SU-DHL-6 (cell line): Measurements from ENCODE around the gene LACRT.

Experiments
- H2AFZ ChIP-seq: fragments of 200-600 bp; sonication (generic); 2 replicates; pipeline ENCODE4 v1.6.1; 2014; ENCODE audit warnings: low read depth, mild to moderate bottlenecking, moderate library complexity, mixed read lengths, antibody characterized with exemption, low read length; ENCODE audit not compliant: severe bottlenecking
- H3F3A ChIP-seq: fragments of 200-600 bp; shearing (Covaris generic); 2 replicates; pipeline ENCODE4 v1.6.0; 2016; ENCODE audit warnings: antibody characterized with exemption, mild to moderate bottlenecking; ENCODE audit not compliant: insufficient read depth
- H3K27ac ChIP-seq: fragments of 200-600 bp; sonication (generic); 2 replicates; pipeline ENCODE4 v1.5.1; 2016; ENCODE audit warnings: low read depth, mild to moderate bottlenecking, low read length, moderate library complexity, mixed read lengths
- H3K27me3 ChIP-seq: fragments of 200-600 bp; sonication (generic), shearing (Covaris generic); 2 replicates; pipeline ENCODE4 v1.6.0; 2014; ENCODE audit warnings: mild to moderate bottlenecking, low read length
- H3K36me3 ChIP-seq: fragments of 200-600 bp; sonication (generic); 2 replicates; pipeline ENCODE4 v1.6.1; 2014; ENCODE audit warnings: mild to moderate bottlenecking, low read length, mixed read lengths
- H3K4me2 ChIP-seq: fragments of 300-600, 200-600 bp; shearing (Covaris generic), sonication (generic); 2 replicates; pipeline ENCODE4 v1.6.0; 2014; ENCODE audit warnings: low read length, low read depth, mild to moderate bottlenecking; ENCODE audit not compliant: poor library complexity, severe bottlenecking
- H3K4me3 ChIP-seq: fragments of 200-600 bp; sonication (generic); 2 replicates; pipeline ENCODE4 v1.5.1; 2014; ENCODE audit warnings: antibody characterized with exemption, low read length, mild to moderate bottlenecking, mixed read lengths; ENCODE audit not compliant: insufficient read depth, poor library complexity, severe bottlenecking
- H3K79me2 ChIP-seq: fragments of 200-600 bp; sonication (generic); 2 replicates; pipeline ENCODE4 v1.6.1; 2014; ENCODE audit warnings: mild to moderate bottlenecking, low read length, moderate library complexity; ENCODE audit not compliant: insufficient read depth
- H3K9ac ChIP-seq: fragments of 200-600 bp; sonication (generic); 2 replicates; pipeline ENCODE4 v1.7.0; 2014; ENCODE audit warnings: mild to moderate bottlenecking, low read length
- H3K9me2 ChIP-seq: fragments of 200-600 bp; sonication (generic); replicated peaks from 2 replicates; pipeline ENCODE4 v1.6.1; 2014; ENCODE audit warnings: low read length; ENCODE audit not compliant: insufficient read depth
- H3K9me3 ChIP-seq: fragments of 200-600 bp; sonication (generic); 2 replicates; pipeline ENCODE4 v1.6.1; 2014; ENCODE audit warnings: low read length, mixed read lengths; ENCODE audit not compliant: insufficient read depth
- H4K20me1 ChIP-seq: fragments of 200-600 bp; sonication (generic); 2 replicates; pipeline ENCODE4 v1.6.1; 2014; ENCODE audit warnings: low read depth, mild to moderate bottlenecking, antibody characterized with exemption, low read length, moderate library complexity, mixed read lengths
- CTCF ChIP-seq: fragments of 200-600 bp; sonication (generic); IDR thresholded peaks from one replicate; pipeline ENCODE4 v1.5.1; 2017; ENCODE audit warnings: antibody characterized with exemption, mild to moderate bottlenecking, low read length, moderate library complexity; ENCODE audit not compliant: insufficient read depth, poor library complexity, severe bottlenecking
- EZH2phosphoT487 ChIP-seq: fragments of 200-600 bp; sonication (generic), shearing (Covaris generic); conservative IDR thresholded peaks from 2 replicates; pipeline ENCODE4 v1.6.1; 2018; ENCODE audit warnings: mild to moderate bottlenecking, antibody characterized with exemption, low read length, moderate library complexity, mixed read lengths

Gene LACRT

GRCh38 chr12:54660320-54660962, 25.7 kb upstream of the LACRT start:
- H3K9ac ChIP-seq, result no peak overlapping the region
- no peak overlapping the region for H3K4me2 ChIP-seq
- no peak overlapping the region for H3K4me3 ChIP-seq
- no peaks in the 10 kb centered on the region for H3K36me3 ChIP-seq
- no peaks in the 10 kb centered on the region for H3F3A ChIP-seq
- TF ChIP-seq EZH2phosphoT487 (no peak), CTCF (no peak)
- H3K9me3 ChIP-seq, result no peaks in the 10 kb centered on the region
- H3K79me2 ChIP-seq, result no peaks in the 10 kb centered on the region
- no peak overlapping the region for H3K27ac ChIP-seq
- no peaks in the 10 kb centered on the region for H3K27me3 ChIP-seq
- H2AFZ ChIP-seq, result no peak overlapping the region
- H4K20me1 ChIP-seq, result no peaks in the 10 kb centered on the region
- no peaks in the 10 kb centered on the region for H3K9me2 ChIP-seq

- no peaks in the 10 kb centered on the region for H3K36me3 ChIP-seq
- H3K9me3 ChIP-seq, result no peaks in the 10 kb centered on the region
- H3K27me3 ChIP-seq, result no peaks in the 10 kb centered on the region
- TF ChIP-seq EZH2phosphoT487 (no peak), CTCF (peak; percentile 68)
- no peaks in the 10 kb centered on the region for H3K9me2 ChIP-seq
- H3K79me2 ChIP-seq, result no peaks in the 10 kb centered on the region
- no peaks in the 10 kb centered on the region for H3F3A ChIP-seq
- no peak overlapping the region for H2AFZ ChIP-seq
- no peak overlapping the region for H3K27ac ChIP-seq
- H3K9ac ChIP-seq, result no peak overlapping the region
- no peak overlapping the region for H3K4me3 ChIP-seq
- H4K20me1 ChIP-seq, result no peaks in the 10 kb centered on the region
- H3K4me2 ChIP-seq, result no peak overlapping the region
These were observed 23.9 kb upstream of the LACRT start for GRCh38 chr12:54658306-54659264.

- no peaks in the 10 kb centered on the region for H3K36me3 ChIP-seq
- TF ChIP-seq CTCF (no peak), EZH2phosphoT487 (no peak)
- H3K4me2 ChIP-seq, result no peak overlapping the region
- no peaks in the 10 kb centered on the region for H3K9me3 ChIP-seq
- H3K79me2 ChIP-seq, result no peaks in the 10 kb centered on the region
- H3K9me2 ChIP-seq, result no peaks in the 10 kb centered on the region
- no peaks in the 10 kb centered on the region for H4K20me1 ChIP-seq
- no peak overlapping the region for H3K4me3 ChIP-seq
- no peaks in the 10 kb centered on the region for H3K27me3 ChIP-seq
- no peak overlapping the region for H3K27ac ChIP-seq
- no peak overlapping the region for H2AFZ ChIP-seq
- no peaks in the 10 kb centered on the region for H3F3A ChIP-seq
- H3K9ac ChIP-seq, result no peak overlapping the region
These were observed 22.5 kb upstream of the LACRT start for GRCh38 chr12:54657105-54657607.
